HUES6 (cell line): ENCODE measurements around the gene USP6.
"Not testable (repeated sequence)": the region's sequence is repeated elsewhere in the genome, so short reads cannot be mapped to it uniquely, and the experiment has no call there.

Source experiments
- H3K27ac ChIP-seq: 2 replicates; pipeline ENCODE4 v1.7.0; 2013; ENCODE audit warnings: low read depth, mild to moderate bottlenecking, low read length, inconsistent platforms
- H3K27me3 ChIP-seq: 2 replicates; pipeline ENCODE4 v1.6.1; 2013; ENCODE audit warnings: low read length; ENCODE audit not compliant: control insufficient read depth, insufficient read depth
- H3K36me3 ChIP-seq: 2 replicates; pipeline ENCODE4 v1.6.1; 2013; ENCODE audit warnings: low read length; ENCODE audit not compliant: control insufficient read depth, insufficient read depth
- H3K4me1 ChIP-seq: 2 replicates; pipeline ENCODE4 v1.6.1; 2013; ENCODE audit warnings: low read length; ENCODE audit not compliant: control insufficient read depth, insufficient read depth
- H3K4me3 ChIP-seq: 2 replicates; pipeline ENCODE4 v1.5.1; 2013; ENCODE audit warnings: low read depth, low read length
- H3K9ac ChIP-seq: one replicate; pipeline ENCODE4 v1.6.1; 2013; ENCODE audit warnings: mild to moderate bottlenecking, low read length
- H3K9me3 ChIP-seq: 2 replicates; pipeline ENCODE4 v1.6.1; 2013; ENCODE audit warnings: low read depth, low read length; ENCODE audit not compliant: control insufficient read depth, insufficient read depth

Gene USP6

DNA sequence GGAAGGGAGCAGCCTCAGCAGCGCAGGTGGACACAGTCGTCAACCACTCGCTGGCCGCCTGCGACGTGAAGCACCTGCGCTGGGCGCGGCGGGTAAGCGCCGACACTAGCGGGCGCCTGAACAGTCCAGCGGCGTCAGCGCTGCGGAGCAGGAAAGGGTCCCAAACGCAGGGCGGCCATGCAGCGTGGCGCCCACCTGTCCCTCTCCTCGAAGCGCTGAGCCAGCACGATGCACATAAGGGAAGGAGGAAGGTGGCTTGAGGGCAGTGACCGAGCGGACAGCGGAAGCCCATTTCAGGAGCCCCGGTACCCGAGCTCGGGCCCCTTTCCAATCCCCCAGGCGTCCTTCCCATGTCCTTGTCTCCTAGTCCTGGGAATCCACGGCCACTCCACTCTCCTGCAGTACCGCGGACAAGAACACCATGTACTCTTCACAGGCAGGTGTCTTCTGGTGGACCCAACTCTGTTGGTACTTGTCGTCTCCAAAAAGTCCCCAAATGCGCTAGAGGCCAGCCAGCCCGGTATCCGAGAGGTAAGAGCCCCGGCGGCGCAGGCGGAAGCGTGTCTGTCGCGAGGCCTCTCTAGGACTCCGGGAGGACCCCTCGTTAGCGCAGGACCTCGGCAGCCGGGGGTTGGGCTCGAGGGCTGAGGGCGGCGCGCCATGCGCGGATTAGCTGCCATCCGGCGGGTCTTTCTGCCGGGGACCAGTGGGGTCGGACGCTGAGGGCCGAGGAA, 18.6 kb upstream of the USP6 start:
- Histone ChIP-seq H3K27ac (no peak overlapping the region), H3K9ac (peak overlapping the region; percentile 64), H3K27me3 (peaks cover 13% of the 10 kb centered on the region; the same call in 1 of the 2 replicates), H3K4me3 (peak overlapping the region; percentile 71), H3K9me3 (peaks cover 46% of the 10 kb centered on the region), H3K4me1 (no peaks in the 10 kb centered on the region), H3K36me3 (no peaks in the 10 kb centered on the region)

DNA sequence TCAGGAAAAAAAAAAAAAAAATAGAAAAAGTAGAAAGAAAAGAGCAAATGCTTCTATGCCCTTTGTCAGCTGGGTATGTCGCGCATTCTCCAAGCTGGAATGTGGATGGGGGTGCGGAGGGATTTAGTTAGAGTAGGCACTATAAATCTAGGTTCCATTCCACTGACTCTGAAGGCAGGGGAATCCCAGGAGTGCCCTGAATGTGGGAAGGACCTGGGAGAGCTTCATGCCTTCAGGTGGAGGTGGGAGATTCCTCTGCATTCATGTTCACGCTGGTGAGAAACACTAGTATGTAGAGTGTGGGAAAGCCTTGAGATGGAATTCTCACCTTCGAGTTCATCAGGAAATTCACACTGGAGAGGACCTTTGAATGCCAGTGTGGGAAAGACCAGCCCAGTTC, 16.6 kb upstream of the USP6 start:
- no peaks in the 10 kb centered on the region for H3K4me1 ChIP-seq
- peaks cover 13% of the 10 kb centered on the region; the same call in 1 of the 2 replicates for H3K27me3 ChIP-seq
- no peak overlapping the region for H3K4me3 ChIP-seq
- H3K27ac ChIP-seq = no peak overlapping the region
- H3K9ac ChIP-seq = no peak overlapping the region
- peaks cover 6% of the 10 kb centered on the region; the same call in 1 of the 2 replicates for H3K36me3 ChIP-seq
- H3K9me3 ChIP-seq = peaks cover 26% of the 10 kb centered on the region

DNA sequence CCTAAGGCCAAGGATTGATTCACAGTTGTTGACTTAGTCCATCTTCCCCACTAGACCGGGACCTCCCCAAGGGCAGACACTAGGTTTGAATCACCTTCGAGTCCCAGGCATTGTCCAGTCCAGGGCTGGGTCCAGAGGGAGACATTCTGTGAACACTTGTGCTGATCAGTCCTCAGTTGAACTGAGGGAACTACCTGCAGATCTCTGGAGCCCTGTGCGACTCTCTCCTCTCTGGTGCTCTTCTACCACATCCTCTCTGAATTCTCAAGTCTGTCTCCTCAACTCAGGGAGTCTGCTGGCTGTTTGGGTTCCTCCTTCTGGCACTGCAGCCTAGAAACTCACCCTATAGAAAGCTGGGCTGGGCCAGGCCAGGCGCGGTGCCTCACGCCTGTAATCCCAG, 15.0 kb upstream of the USP6 start:
- peaks cover 12% of the 10 kb centered on the region for H3K36me3 ChIP-seq
- peaks cover 13% of the 10 kb centered on the region; the same call in 1 of the 2 replicates for H3K27me3 ChIP-seq
- H3K4me1 ChIP-seq = no peaks in the 10 kb centered on the region
- H3K9me3 ChIP-seq = peaks cover 17% of the 10 kb centered on the region
- no peak overlapping the region for H3K27ac ChIP-seq
- no peak overlapping the region for H3K9ac ChIP-seq
- no peak overlapping the region for H3K4me3 ChIP-seq

GRCh38 chr17:5110816-5111215, 5.0 kb upstream of the USP6 start:
- Histone ChIP-seq H3K9me3 (peaks cover 4% of the 10 kb centered on the region; the same call in 1 of the 2 replicates), H3K4me3 (peak overlapping the region; percentile 86), H3K27ac (no peak overlapping the region; the same call in 1 of the 2 replicates), H3K4me1 (peaks cover 5% of the 10 kb centered on the region; the same call in 1 of the 2 replicates), H3K9ac (peak overlapping the region; percentile 91), H3K36me3 (peaks cover 45% of the 10 kb centered on the region), H3K27me3 (peaks cover 5% of the 10 kb centered on the region; the same call in 1 of the 2 replicates)

DNA sequence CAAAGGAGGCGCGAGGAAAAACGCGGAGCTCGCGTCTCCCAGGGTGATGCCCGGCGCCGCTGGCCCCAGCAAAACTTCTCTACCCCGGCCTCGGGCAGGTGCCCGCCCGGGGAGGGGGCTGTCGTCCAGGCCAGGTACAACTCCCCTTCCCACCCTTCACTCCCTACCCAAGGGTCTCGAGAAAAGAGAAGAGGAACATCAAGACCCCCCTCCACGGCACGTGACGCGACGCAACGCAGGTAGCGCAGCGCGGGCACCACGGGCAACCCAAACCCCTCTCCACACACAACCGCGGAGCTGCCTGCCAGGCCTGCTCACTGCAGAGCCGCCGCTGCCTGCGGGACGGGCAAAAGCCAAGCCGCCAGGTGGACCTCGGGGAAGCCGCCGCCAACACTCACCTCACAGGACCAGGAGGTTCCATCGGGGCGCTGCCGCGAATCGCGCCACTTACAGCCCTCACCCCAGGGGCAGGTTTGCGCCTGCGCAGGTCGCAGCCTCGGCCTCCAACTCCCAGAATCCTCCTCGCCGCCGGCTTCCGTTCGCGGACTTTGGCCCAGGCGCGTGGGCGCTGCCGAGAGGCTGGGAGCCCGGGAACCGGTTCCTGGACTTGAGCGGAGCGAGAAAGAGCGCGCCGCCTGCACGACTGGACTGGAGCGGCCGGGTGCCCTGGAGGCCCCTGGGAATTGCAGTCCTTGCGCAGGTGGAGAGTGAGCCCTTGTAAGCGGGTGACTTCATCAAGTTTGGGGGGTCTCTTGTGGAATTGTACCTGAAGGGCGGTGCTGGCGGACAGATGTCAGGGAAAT, 4.2 kb upstream of the USP6 start, which contains the start of gene ZNF232:
ZNF232 (minus strand) TSS at position 477 of the 803 bp plus-strand sequence; CDS start at position 421, 56 bp downstream.
- peak within 1 kb of the TSS; percentile 86 for H3K4me3 ChIP-seq
- peak within 1 kb of the TSS; percentile 91 for H3K9ac ChIP-seq
- H3K4me1 ChIP-seq = peaks cover 5% of the 10 kb centered on the region; the same call in 1 of the 2 replicates
- peak within 1 kb of the TSS; percentile 66; the same call in 1 of the 2 replicates for H3K27ac ChIP-seq
- peaks cover 37% of the 10 kb centered on the region for H3K36me3 ChIP-seq
- peaks cover 8% of the 10 kb centered on the region; the same call in 1 of the 2 replicates for H3K27me3 ChIP-seq
- H3K9me3 ChIP-seq = no peaks in the 10 kb centered on the region

DNA sequence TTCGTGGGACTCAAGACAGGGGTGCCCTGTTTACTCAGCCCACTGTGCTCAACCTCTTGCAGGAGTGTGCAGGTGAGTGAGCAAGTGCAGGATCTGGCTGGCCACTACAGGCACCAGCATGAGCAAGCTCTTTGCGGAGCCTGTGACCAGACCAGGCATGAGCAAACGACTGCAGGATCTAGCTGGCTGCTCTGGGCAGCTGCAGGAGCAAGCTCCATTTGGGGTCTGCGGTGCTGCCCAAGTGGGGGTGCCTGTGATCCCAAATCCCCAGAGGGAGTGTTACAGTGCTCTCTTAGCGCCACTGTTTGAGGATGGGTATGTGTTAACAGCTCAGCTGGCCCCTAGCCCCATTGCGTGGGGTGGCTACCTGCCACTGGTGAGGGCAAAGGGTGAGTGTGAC, 2.4 kb downstream of the USP6 start:
- Histone ChIP-seq H3K9ac (no peak overlapping the region), H3K4me3 (no peak overlapping the region), H3K27ac (no peak overlapping the region), H3K36me3 (peaks cover 12% of the 10 kb centered on the region), H3K9me3 (no peaks in the 10 kb centered on the region), H3K27me3 (peaks cover 21% of the 10 kb centered on the region), H3K4me1 (no peaks in the 10 kb centered on the region; the same call in 1 of the 2 replicates)

GRCh38 chr17:5120036-5120435, 4.2 kb downstream of the USP6 start:
- H3K4me3 ChIP-seq = no peak overlapping the region
- no peaks in the 10 kb centered on the region; the same call in 1 of the 2 replicates for H3K4me1 ChIP-seq

GRCh38 chr17:5120436-5121185, 4.8 kb downstream of the USP6 start:
- H3K9me3 ChIP-seq, H3K4me3 ChIP-seq, H3K9ac ChIP-seq, H3K27ac ChIP-seq, H3K4me1 ChIP-seq, H3K36me3 ChIP-seq: not testable (repeated sequence)
- peaks cover 27% of the 10 kb centered on the region for H3K27me3 ChIP-seq

More at GRCh38 chr17:5120036-5120435, 4.2 kb downstream of the USP6 start:
- Histone ChIP-seq H3K9ac (no peak overlapping the region), H3K9me3 (no peaks in the 10 kb centered on the region), H3K36me3 (peaks cover 7% of the 10 kb centered on the region; the same call in 1 of the 2 replicates), H3K27ac (no peak overlapping the region), H3K27me3 (peaks cover 30% of the 10 kb centered on the region)

GRCh38 chr17:5121186-5121841, 5.5 kb downstream of the USP6 start:
- Histone ChIP-seq H3K4me1 (no peaks in the 10 kb centered on the region; the same call in 1 of the 2 replicates), H3K27ac (no peak overlapping the region), H3K36me3 (peaks cover 7% of the 10 kb centered on the region; the same call in 1 of the 2 replicates)

GRCh38 chr17:5122056-5122455, 6.2 kb downstream of the USP6 start:
- not testable (repeated sequence) for H3K36me3 ChIP-seq, H3K9ac ChIP-seq, H3K27ac ChIP-seq, H3K4me1 ChIP-seq, H3K9me3 ChIP-seq
- peak overlapping the region; percentile 77; the same call in 1 of the 2 replicates for H3K4me3 ChIP-seq
- H3K27me3 ChIP-seq = peaks cover 22% of the 10 kb centered on the region

More at GRCh38 chr17:5121186-5121841, 5.5 kb downstream of the USP6 start:
- no peak overlapping the region for H3K4me3 ChIP-seq
- H3K9ac ChIP-seq = no peak overlapping the region
- H3K27me3 ChIP-seq = peaks cover 22% of the 10 kb centered on the region
- H3K9me3 ChIP-seq = no peaks in the 10 kb centered on the region
